SU-DHL-6 (cell line): ENCODE measurements around the gene SPHKAP.

Source experiments
- H2AFZ ChIP-seq: fragments of 200-600 bp; sonication (generic); 2 replicates; pipeline ENCODE4 v1.6.1; 2014; ENCODE audit warnings: low read depth, mild to moderate bottlenecking, moderate library complexity, mixed read lengths, antibody characterized with exemption, low read length; ENCODE audit not compliant: severe bottlenecking
- H3F3A ChIP-seq: fragments of 200-600 bp; shearing (Covaris generic); 2 replicates; pipeline ENCODE4 v1.6.0; 2016; ENCODE audit warnings: antibody characterized with exemption, mild to moderate bottlenecking; ENCODE audit not compliant: insufficient read depth
- H3K27ac ChIP-seq: fragments of 200-600 bp; sonication (generic); 2 replicates; pipeline ENCODE4 v1.5.1; 2016; ENCODE audit warnings: low read depth, mild to moderate bottlenecking, low read length, moderate library complexity, mixed read lengths
- H3K27me3 ChIP-seq: fragments of 200-600 bp; sonication (generic), shearing (Covaris generic); 2 replicates; pipeline ENCODE4 v1.6.0; 2014; ENCODE audit warnings: mild to moderate bottlenecking, low read length
- H3K36me3 ChIP-seq: fragments of 200-600 bp; sonication (generic); 2 replicates; pipeline ENCODE4 v1.6.1; 2014; ENCODE audit warnings: mild to moderate bottlenecking, low read length, mixed read lengths
- H3K4me2 ChIP-seq: fragments of 300-600, 200-600 bp; shearing (Covaris generic), sonication (generic); 2 replicates; pipeline ENCODE4 v1.6.0; 2014; ENCODE audit warnings: low read length, low read depth, mild to moderate bottlenecking; ENCODE audit not compliant: poor library complexity, severe bottlenecking
- H3K4me3 ChIP-seq: fragments of 200-600 bp; sonication (generic); 2 replicates; pipeline ENCODE4 v1.5.1; 2014; ENCODE audit warnings: antibody characterized with exemption, low read length, mild to moderate bottlenecking, mixed read lengths; ENCODE audit not compliant: insufficient read depth, poor library complexity, severe bottlenecking
- H3K79me2 ChIP-seq: fragments of 200-600 bp; sonication (generic); 2 replicates; pipeline ENCODE4 v1.6.1; 2014; ENCODE audit warnings: mild to moderate bottlenecking, low read length, moderate library complexity; ENCODE audit not compliant: insufficient read depth
- H3K9ac ChIP-seq: fragments of 200-600 bp; sonication (generic); 2 replicates; pipeline ENCODE4 v1.7.0; 2014; ENCODE audit warnings: mild to moderate bottlenecking, low read length
- H3K9me2 ChIP-seq: fragments of 200-600 bp; sonication (generic); replicated peaks from 2 replicates; pipeline ENCODE4 v1.6.1; 2014; ENCODE audit warnings: low read length; ENCODE audit not compliant: insufficient read depth
- H3K9me3 ChIP-seq: fragments of 200-600 bp; sonication (generic); 2 replicates; pipeline ENCODE4 v1.6.1; 2014; ENCODE audit warnings: low read length, mixed read lengths; ENCODE audit not compliant: insufficient read depth
- H4K20me1 ChIP-seq: fragments of 200-600 bp; sonication (generic); 2 replicates; pipeline ENCODE4 v1.6.1; 2014; ENCODE audit warnings: low read depth, mild to moderate bottlenecking, antibody characterized with exemption, low read length, moderate library complexity, mixed read lengths
- CTCF ChIP-seq: fragments of 200-600 bp; sonication (generic); IDR thresholded peaks from one replicate; pipeline ENCODE4 v1.5.1; 2017; ENCODE audit warnings: antibody characterized with exemption, mild to moderate bottlenecking, low read length, moderate library complexity; ENCODE audit not compliant: insufficient read depth, poor library complexity, severe bottlenecking
- EZH2phosphoT487 ChIP-seq: fragments of 200-600 bp; sonication (generic), shearing (Covaris generic); conservative IDR thresholded peaks from 2 replicates; pipeline ENCODE4 v1.6.1; 2018; ENCODE audit warnings: mild to moderate bottlenecking, antibody characterized with exemption, low read length, moderate library complexity, mixed read lengths

Gene SPHKAP

GRCh38 chr2:228197504-228197903 is 16.0 kb upstream of the SPHKAP start:
- Histone ChIP-seq H3K36me3 (no peaks in the 10 kb centered on the region), H3K27me3 (no peaks in the 10 kb centered on the region), H3K9me2 (no peaks in the 10 kb centered on the region), H4K20me1 (no peaks in the 10 kb centered on the region), H3K4me2 (no peak overlapping the region), H3K9ac (no peak overlapping the region), H2AFZ (no peak overlapping the region), H3K27ac (no peak overlapping the region), H3K79me2 (no peaks in the 10 kb centered on the region), H3K4me3 (no peak overlapping the region), H3K9me3 (no peaks in the 10 kb centered on the region), H3F3A (no peaks in the 10 kb centered on the region)
- TF ChIP-seq CTCF (no peak), EZH2phosphoT487 (no peak)

- Histone ChIP-seq H3K27ac (no peak overlapping the region), H3K9ac (no peak overlapping the region), H2AFZ (no peak overlapping the region), H3F3A (no peaks in the 10 kb centered on the region), H4K20me1 (no peaks in the 10 kb centered on the region), H3K4me2 (no peak overlapping the region), H3K36me3 (no peaks in the 10 kb centered on the region), H3K79me2 (no peaks in the 10 kb centered on the region), H3K27me3 (no peaks in the 10 kb centered on the region), H3K4me3 (no peak overlapping the region), H3K9me3 (no peaks in the 10 kb centered on the region), H3K9me2 (no peaks in the 10 kb centered on the region)
- TF ChIP-seq CTCF, result no peak
- no peak for TF ChIP-seq EZH2phosphoT487
Observed at GRCh38 chr2:228180181-228181097, 1.0 kb downstream of the SPHKAP start.

GRCh38 chr2:228167290-228167689 is 14.2 kb downstream of the SPHKAP start:
- Histone ChIP-seq H3K9ac (no peak overlapping the region), H2AFZ (no peak overlapping the region), H3K36me3 (no peaks in the 10 kb centered on the region), H3K9me2 (no peaks in the 10 kb centered on the region), H3F3A (no peaks in the 10 kb centered on the region), H3K4me2 (no peak overlapping the region), H3K9me3 (no peaks in the 10 kb centered on the region), H3K4me3 (no peak overlapping the region), H4K20me1 (no peaks in the 10 kb centered on the region), H3K27me3 (no peaks in the 10 kb centered on the region), H3K79me2 (no peaks in the 10 kb centered on the region), H3K27ac (no peak overlapping the region)
- TF ChIP-seq EZH2phosphoT487, result no peak
- no peak for TF ChIP-seq CTCF
